ENCODE results near the gene CAPNS1.
"Not testable (repeated sequence)": the region's sequence is repeated elsewhere in the genome, so short reads cannot be mapped to it uniquely, and the experiment has no call there.

DNA sequence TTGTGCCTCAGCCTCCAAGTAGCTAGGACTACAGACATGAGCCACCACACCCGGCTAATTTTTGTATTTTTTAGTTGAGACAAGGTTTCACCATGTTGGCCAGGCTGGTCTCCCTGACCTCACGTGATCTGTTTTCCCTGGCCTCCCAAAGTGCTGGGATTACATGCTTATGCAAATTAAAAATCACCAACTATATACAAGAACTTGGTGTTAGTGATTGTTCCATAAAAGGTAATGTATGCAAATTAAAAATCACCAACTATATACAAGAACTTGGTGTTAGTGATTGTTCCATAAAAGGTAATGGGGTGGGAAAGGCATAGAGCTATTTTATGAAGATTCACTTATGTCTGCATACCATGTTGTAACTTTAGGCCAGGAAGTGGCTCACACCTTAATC lies 39.2 kb downstream of the CAPNS1 start:
- not testable (repeated sequence) for TF ChIP-seq FOXA1 (IDR thresholded peaks at IDR 0.05); SUZ12 (IDR thresholded peaks at IDR 0.05); FOXM1 (IDR thresholded peaks at IDR 0.05; ENCODE audit: borderline replicate concordance); L3MBTL2 (conservative IDR thresholded peaks at IDR 0.05); ARNT (IDR thresholded peaks at IDR 0.05); PKNOX1 (IDR thresholded peaks at IDR 0.05); HDGF (IDR thresholded peaks at IDR 0.05; ENCODE audit: borderline replicate concordance); ELF4 (IDR thresholded peaks at IDR 0.05); FOXK2 (IDR thresholded peaks at IDR 0.05); SP1 (IDR thresholded peaks at IDR 0.05); NFRKB (IDR thresholded peaks at IDR 0.05); BHLHE40 (IDR thresholded peaks at IDR 0.05; ENCODE audit: borderline replicate concordance); CTBP1 (IDR thresholded peaks at IDR 0.05; ENCODE audit: borderline replicate concordance); TARDBP (IDR thresholded peaks at IDR 0.05)
